ENCODE measurements around the gene CNKSR3. TPM values are rescaled to one million over a fixed set of nuclear protein-coding genes. Genes with fewer than 3 reads are reported as not detected.

Gene CNKSR3
- total and polyA plus RNA-seq, 2 of the 8 experiments (the other 6 are each of a cell fraction or from before 2014, with no cell fraction given): 1.2 to 6.2 TPM

DNA sequence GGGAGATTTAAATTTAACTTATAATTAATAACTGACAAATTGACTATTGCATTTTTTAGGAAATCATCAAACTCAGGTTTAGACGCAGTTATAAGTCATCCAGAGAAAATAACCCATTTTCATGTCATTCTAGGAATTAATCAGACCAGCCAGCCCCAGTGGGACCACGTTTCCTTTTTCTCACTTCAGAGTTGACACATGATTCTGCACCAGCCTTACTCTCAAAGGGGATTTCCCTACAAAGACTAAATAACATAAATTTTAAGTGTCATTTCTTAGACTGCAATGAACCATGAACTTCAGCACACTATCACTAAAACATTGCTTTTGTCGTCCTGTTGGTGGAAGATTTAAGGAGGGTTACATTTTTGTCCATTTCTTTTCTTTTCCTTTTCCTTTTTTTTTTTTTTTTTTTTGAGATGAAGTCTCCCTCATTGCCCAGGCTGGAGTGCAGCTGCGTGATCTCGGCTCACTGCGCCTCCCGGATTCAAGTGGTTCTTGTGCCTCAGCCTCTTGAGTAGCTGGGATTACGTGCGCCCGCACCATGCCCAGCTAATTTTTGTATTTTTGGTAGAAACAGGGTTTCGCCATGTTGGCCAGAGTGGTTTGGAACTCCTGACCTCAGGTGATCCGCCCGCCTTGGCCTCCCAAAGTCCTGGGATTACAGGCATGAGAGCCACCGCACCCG, 157.4 kb downstream of the CNKSR3 start:
- Histone ChIP-seq H2BK12ac (ENCODE audit: low read depth, low read length) (no peak overlapping the region), H3K9me3 (ENCODE audit: insufficient read depth in 2 of 2, low read depth in 1 of 2, low read length in 1 of 2) (no peaks in the 10 kb centered on the region), H3K4ac (replicated peaks; ENCODE audit: insufficient read length, low read depth, low read length) (no peak overlapping the region), H2BK120ac (replicated peaks; ENCODE audit: low read depth, low read length) (no peak overlapping the region), H3K9ac (replicated peaks in 1 of 4; ENCODE audit: extremely low read depth in 1 of 4, low read depth in 3 of 4, low read length in 3 of 4) (no peak overlapping the region), H3K79me1 (ENCODE audit: low read depth, low read length) (no peaks in the 10 kb centered on the region), H2AK5ac (ENCODE audit: low read depth, low read length) (no peak overlapping the region), H2BK20ac (ENCODE audit: low read length) (no peak overlapping the region), H3K4me2 (ENCODE audit: insufficient read depth in 1 of 2, low read depth in 2 of 2, low read length in 2 of 2) (no peak overlapping the region), H3K4me1 (replicated peaks in 1 of 4; ENCODE audit: control insufficient read depth in 3 of 4, insufficient read depth in 4 of 4, low read length in 3 of 4) (no peaks in the 10 kb centered on the region), H3K18ac (ENCODE audit: extremely low read depth, low read length) (no peak overlapping the region), H2BK5ac (ENCODE audit: low read depth, low read length) (no peak overlapping the region), H3K4me3 (ENCODE audit: extremely low read depth in 1 of 4, insufficient read depth in 2 of 4, low read depth in 3 of 4, low read length in 4 of 4) (no peak overlapping the region), H3K79me2 (ENCODE audit: control insufficient read depth in 1 of 2, insufficient read depth in 2 of 2, low read length in 2 of 2) (no peaks in the 10 kb centered on the region), H4K20me1 (replicated peaks in 1 of 2; ENCODE audit: control insufficient read depth in 1 of 2, insufficient read depth in 2 of 2, low read length in 2 of 2) (no peaks in the 10 kb centered on the region), H3K56ac (replicated peaks; ENCODE audit: insufficient read length, low read depth, low read length) (no peak overlapping the region), H3K23me2 (ENCODE audit: low read depth, low read length) (peaks cover 5% of the 10 kb centered on the region; the same call in 1 of the 2 replicates), H3K27me3 (replicated peaks in 1 of 4; ENCODE audit: control insufficient read depth in 3 of 4, extremely low read depth in 1 of 4, insufficient read depth in 3 of 4, low read length in 3 of 4) (no peaks in the 10 kb centered on the region), H3K14ac (ENCODE audit: insufficient read length) (no peak overlapping the region), H2BK15ac (ENCODE audit: low read length) (no peak overlapping the region), H3K23ac (ENCODE audit: insufficient read length) (no peak overlapping the region), H3K27ac (ENCODE audit: low read depth, low read length) (no peak overlapping the region), H3K36me3 (ENCODE audit: control insufficient read depth in 2 of 4, insufficient read depth in 4 of 4, low read length in 3 of 4) (no peaks in the 10 kb centered on the region), H4K91ac (replicated peaks; ENCODE audit: insufficient read length, low read length) (no peak overlapping the region), H4K5ac (ENCODE audit: insufficient read length, low read depth, low read length) (no peak overlapping the region), H4K8ac (ENCODE audit: extremely low read depth, insufficient read depth, low read length) (no peak overlapping the region), H2AFZ (ENCODE audit: low read length) (no peak overlapping the region)
- CTCF ChIA-PET (ENCODE audit: partially characterized antibody): no interaction called here
- POLR2A ChIA-PET (ENCODE audit: partially characterized antibody): no interaction called here
- WGBS, 2 experiments (ENCODE audit: extremely low coverage in 1 of 2, insufficient coverage in 1 of 2, insufficient read length in 1 of 2, insufficient replicate concordance in 2 of 2, low coverage in 1 of 2, low lambda C conversion rate in 2 of 2, missing lambda C conversion rate in 1 of 2): 95% methylated on average over 15 of the region's 15 CpGs; no CpG with 5 or more reads in 1 of the 2 experiments
- DNase-seq (ENCODE audit: low read depth in 1 of 2, low spot score in 2 of 2) (no peak), FAIRE-seq (no peak)
- TF ChIP-seq HDAC6 (IDR thresholded peaks at IDR 0.05; ENCODE audit: low read depth, low read length) (no peak), RFX5 (IDR thresholded peaks at IDR 0.05; ENCODE audit: borderline replicate concordance, low read depth, low read length) (no peak), POLR2AphosphoS5 (IDR thresholded peaks at IDR 0.05; ENCODE audit: low read depth, low read length) (no peak), CHD2 (IDR thresholded peaks at IDR 0.05; ENCODE audit: low read length) (no peak), ASH2L (IDR thresholded peaks at IDR 0.05; ENCODE audit: low read length) (no peak), FOSL1 (IDR thresholded peaks at IDR 0.05; ENCODE audit: insufficient read depth, low read depth, low read length) (no peak), SIX5 (IDR thresholded peaks at IDR 0.05; ENCODE audit: low read depth, low read length) (no peak), TCF12 (IDR thresholded peaks at IDR 0.05; ENCODE audit: low read depth, low read length) (no peak), KDM1A (IDR thresholded peaks at IDR 0.05; ENCODE audit: borderline replicate concordance, low read length) (no peak), SP2 (IDR thresholded peaks at IDR 0.05; ENCODE audit: low read length) (no peak), TBP (IDR thresholded peaks at IDR 0.05; ENCODE audit: low read depth, low read length) (no peak), JUN (IDR thresholded peaks at IDR 0.05; ENCODE audit: low read depth, low read length) (no peak), POU5F1 (IDR thresholded peaks at IDR 0.05; ENCODE audit: low read depth, low read length) (no peak), CBX5 (IDR thresholded peaks at IDR 0.05; ENCODE audit: low read depth, low read length) (no peak), RAD21 (IDR thresholded peaks at IDR 0.05 in 1 of 2, conservative IDR thresholded peaks at IDR 0.05 in 1 of 2; ENCODE audit: low read depth in 2 of 2, low read length in 2 of 2) (no peak), CREB1 (IDR thresholded peaks at IDR 0.05) (no peak)
